Keratinocyte (primary cell): ENCODE results near the gene RAB30. TPM values are rescaled to one million over a fixed set of nuclear protein-coding genes. Genes with fewer than 3 reads are reported as not detected.

Experiments
- DNase-seq: peaks from one replicate; pipeline ENCODE4 v3.0.0-alpha.2; 2011; ENCODE audit warnings: low read depth, missing footprints, low spot score
- FAIRE-seq: peaks from 2 replicates; lab custom pipeline; 2011; peaks lifted over from hg19 to GRCh38; lab: Jason Lieb, UNC
- H2AFZ ChIP-seq: 2 replicates; pipeline ENCODE4 v1.6.0; 2012; ENCODE audit warnings: low read length, control low read depth, inconsistent platforms; ENCODE audit not compliant: control insufficient read depth
- H3K27ac ChIP-seq: 2 replicates; pipeline ENCODE4 v1.5.1; 2011; ENCODE audit warnings: low read length; ENCODE audit not compliant: control insufficient read depth, insufficient read depth
- H3K27me3 ChIP-seq: 3 replicates; pipeline ENCODE4 v1.6.0; 2011; ENCODE audit warnings: low read length; ENCODE audit not compliant: control insufficient read depth, insufficient read depth; ENCODE audit errors: extremely low read depth
- H3K36me3 ChIP-seq, 2 experiments: 2 replicates in 1 of 2; 3 replicates in 1 of 2; pipeline ENCODE4 v1.5.1; 2011; ENCODE audit warnings: low read length in 2 of 2, mild to moderate bottlenecking in 1 of 2; ENCODE audit not compliant: control insufficient read depth in 2 of 2, insufficient read depth in 2 of 2; ENCODE audit errors: extremely low read depth in 1 of 2
- H3K4me1 ChIP-seq: 3 replicates; pipeline ENCODE4 v1.5.1; 2011; ENCODE audit warnings: low read length; ENCODE audit not compliant: control insufficient read depth, insufficient read depth; ENCODE audit errors: extremely low read depth
- H3K4me2 ChIP-seq: 3 replicates; pipeline ENCODE4 v1.6.0; 2011; ENCODE audit warnings: low read depth, low read length; ENCODE audit not compliant: control insufficient read depth, insufficient read depth; ENCODE audit errors: extremely low read depth
- H3K4me3 ChIP-seq, 3 experiments: fragments of 200-600 bp in 1 of 3; sonication (generic) in 1 of 3; 2 replicates in 2 of 3; 3 replicates in 1 of 3; pipeline ENCODE4 v1.5.1; 2011 to 2016; ENCODE audit warnings: low read length in 3 of 3, mild to moderate bottlenecking in 3 of 3, control low read depth in 2 of 3, inconsistent platforms in 1 of 3, low read depth in 1 of 3, mixed read lengths in 1 of 3, mixed run types in 1 of 3, moderate library complexity in 1 of 3; ENCODE audit not compliant: control insufficient read depth in 2 of 3, insufficient read depth in 2 of 3; ENCODE audit errors: extremely low read depth in 1 of 3
- H3K79me2 ChIP-seq: 2 replicates; pipeline ENCODE4 v1.6.0; 2012; ENCODE audit warnings: low read length; ENCODE audit not compliant: control insufficient read depth, insufficient read depth
- H3K9ac ChIP-seq: 3 replicates; pipeline ENCODE4 v1.6.0; 2011; ENCODE audit warnings: low read length; ENCODE audit not compliant: control insufficient read depth, insufficient read depth; ENCODE audit errors: extremely low read depth
- H3K9me1 ChIP-seq: 3 replicates; pipeline ENCODE4 v1.6.0; 2011; ENCODE audit warnings: low read length; ENCODE audit not compliant: control insufficient read depth, insufficient read depth; ENCODE audit errors: extremely low read depth
- H3K9me3 ChIP-seq: 2 replicates; pipeline ENCODE4 v1.5.1; 2012; ENCODE audit warnings: low read depth, low read length; ENCODE audit not compliant: control insufficient read depth
- H4K20me1 ChIP-seq: 3 replicates; pipeline ENCODE4 v1.6.0; 2011; ENCODE audit warnings: low read length; ENCODE audit not compliant: control insufficient read depth, insufficient read depth; ENCODE audit errors: extremely low read depth
- CTCF ChIP-seq, 3 experiments: IDR thresholded peaks in 1 of 3; conservative IDR thresholded peaks in 1 of 3; optimal IDR thresholded peaks in 1 of 3; 2 replicates in 2 of 3; 3 replicates in 1 of 3; pipeline versions ENCODE3 to v1.5.1; 2011; ENCODE audit warnings: low read length in 3 of 3, mild to moderate bottlenecking in 3 of 3, moderate library complexity in 2 of 3, control low read depth in 1 of 3, inconsistent platforms in 1 of 3; ENCODE audit not compliant: insufficient read depth in 2 of 3; ENCODE audit errors: extremely low read depth in 1 of 3
- EZH2 ChIP-seq: IDR thresholded peaks from one replicate; pipeline ENCODE4 v1.6.1; 2012; ENCODE audit warnings: inconsistent platforms, mild to moderate bottlenecking, low read length, moderate library complexity
- dilution Hi-C: fragments of 300-500 bp; cut with MboI; formaldehyde crosslinking; loops from one replicate; pipeline ENCODE4 v1.7.0; 2020; ENCODE audit warnings: low sequenced_read_pairs; ENCODE audit not compliant: extremely low pct_ligation_motif_present
- polyA plus RNA-seq, 5 experiments: library from polyadenylated mRNA; depleted of rRNA in 3 of 5; stranded (reverse) in 3 of 5; stranded (forward) in 1 of 5; unstranded in 1 of 5; fragments of >200 nt; gene quantifications; 1 replicate in 1 of 5; 2 replicates in 3 of 5; 3 replicates in 1 of 5; pipeline versions ENCODE4 v1.2.1 to v1.2.3, GENCODE V29; 2011 to 2012; ENCODE audit warnings: missing spikeins in 2 of 5, low read depth in 1 of 5, low replicate concordance in 1 of 5

RAB30 gene
- polyA plus RNA-seq, 1 donor (not counting 4 experiments of a cell fraction or from before 2014, with no cell fraction given) = 9.3 TPM

- no peaks in the 10 kb centered on the region for H3K9me3 ChIP-seq
- H3K4me2 ChIP-seq = no peak overlapping the region
- H3K4me1 ChIP-seq = no peaks in the 10 kb centered on the region
- no peak for DNase-seq
- no peak for FAIRE-seq
- no peak overlapping the region for H3K9ac ChIP-seq
- peaks cover 0 to 2% of the 10 kb centered on the region in 2 experiments for H3K36me3 ChIP-seq
- H3K79me2 ChIP-seq = no peaks in the 10 kb centered on the region
- H3K4me3 ChIP-seq = no peak overlapping the region
- no peaks in the 10 kb centered on the region for H4K20me1 ChIP-seq
- no peak for TF ChIP-seq CTCF (optimal IDR thresholded peaks at IDR 0.05 in 1 of 3, IDR thresholded peaks at IDR 0.05 in 1 of 3, conservative IDR thresholded peaks at IDR 0.05 in 1 of 3; ENCODE audit: extremely low read depth in 1 of 3, insufficient read depth in 2 of 3, low read length in 3 of 3)
- TF ChIP-seq EZH2 = no peak
- H3K27ac ChIP-seq = no peak overlapping the region
- no peaks in the 10 kb centered on the region for H3K27me3 ChIP-seq
- H3K9me1 ChIP-seq = no peaks in the 10 kb centered on the region
- no peak overlapping the region for H2AFZ ChIP-seq
- dilution Hi-C loops = no loop called here
Observed at GRCh38 chr11:82939456-82939855, 132.2 kb downstream of the RAB30 start.

GRCh38 chr11:82937554-82937953, 134.1 kb downstream of the RAB30 start:
- Histone ChIP-seq H3K27me3 (no peaks in the 10 kb centered on the region), H3K36me3 (peaks cover 0 to 2% of the 10 kb centered on the region in 2 experiments), H3K4me1 (no peaks in the 10 kb centered on the region), H3K4me3 (no peak overlapping the region), H2AFZ (no peak overlapping the region), H3K4me2 (no peak overlapping the region), H3K9me3 (no peaks in the 10 kb centered on the region), H3K79me2 (no peaks in the 10 kb centered on the region), H4K20me1 (no peaks in the 10 kb centered on the region), H3K27ac (no peak overlapping the region), H3K9me1 (no peaks in the 10 kb centered on the region), H3K9ac (no peak overlapping the region)
- dilution Hi-C loops = no loop called here
- no peak for DNase-seq
- TF ChIP-seq EZH2 = no peak
- TF ChIP-seq CTCF (optimal IDR thresholded peaks at IDR 0.05 in 1 of 3, IDR thresholded peaks at IDR 0.05 in 1 of 3, conservative IDR thresholded peaks at IDR 0.05 in 1 of 3; ENCODE audit: extremely low read depth in 1 of 3, insufficient read depth in 2 of 3, low read length in 3 of 3) = no peak
- FAIRE-seq = no peak
